ENCODE measurements around the gene ZGPAT. TPM values are rescaled to one million over a fixed set of nuclear protein-coding genes. Genes with fewer than 3 reads are reported as not detected.

The ZGPAT gene
- total RNA-seq, 4 donors from 2014 or later = 22.5 to 38.9 (median 28.6) TPM

DNA sequence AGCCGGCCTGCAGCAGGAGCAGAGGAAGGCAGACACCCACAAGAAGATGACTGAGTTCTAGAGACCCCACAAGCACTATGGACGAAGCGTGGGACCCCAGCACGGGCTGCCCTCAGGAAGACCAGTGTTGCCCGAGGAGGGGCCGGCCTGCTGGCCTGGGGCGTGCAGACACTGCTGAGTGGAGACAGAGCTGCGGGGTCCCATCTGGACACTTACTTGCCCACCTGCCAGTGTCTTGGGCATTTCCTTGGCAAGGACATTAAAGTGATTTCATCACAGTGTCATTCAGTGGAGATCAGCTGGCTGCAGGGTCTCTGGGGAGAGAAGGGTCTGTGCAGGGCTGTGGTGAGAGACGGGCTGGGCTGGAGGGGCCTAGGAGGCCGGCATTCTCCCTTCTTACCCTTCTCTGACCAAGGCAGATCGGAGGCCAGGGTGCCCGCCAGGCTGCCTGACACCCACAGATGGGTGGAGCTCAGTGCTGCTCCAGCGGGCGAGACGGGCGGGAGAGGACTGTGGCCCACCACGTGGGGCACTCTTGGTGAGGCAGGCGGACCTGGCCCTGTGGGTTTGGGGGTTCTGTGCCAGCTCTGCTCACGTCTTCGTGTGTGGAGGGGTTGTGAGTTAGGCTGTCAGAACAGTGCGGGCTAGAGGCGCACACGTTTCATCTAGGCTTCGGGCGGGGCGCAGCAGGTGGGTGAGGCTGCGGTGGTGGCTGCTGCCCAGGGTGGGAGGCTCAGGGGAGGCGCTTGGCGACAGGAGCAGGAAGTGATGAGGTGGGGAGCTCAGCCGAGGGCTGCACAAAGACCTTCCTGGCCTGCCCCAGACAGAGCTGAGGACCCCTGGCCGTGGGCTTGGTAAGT lies 28.2 kb downstream of the ZGPAT start, which contains the start of gene LIME1:
Gene LIME1 (plus strand): TSS at position 806 of the 860 bp plus-strand sequence. CDS start 886 bp downstream, outside the sequence.
- Histone ChIP-seq H3K9me3 (no peaks in the 10 kb centered on the region), H3K4me1 (peaks cover 26 to 44% (median 34%) of the 10 kb centered on the region in 4 donors), H3K27ac (replicated peaks in 1 of 4) (peak within 1 kb of the TSS in 1 of 4 donors; percentile 7), H3K36me3 (peaks cover 23 to 43% (median 35%) of the 10 kb centered on the region in 4 donors), H3K27me3 (no peaks in the 10 kb centered on the region), H3K4me3 (peak within 1 kb of the TSS; percentile 31 to 64 (median 44))
- DNase-seq (ENCODE audit: extremely low spot score) = no peak
- TF ChIP-seq POLR2A (IDR thresholded peaks at IDR 0.05; ENCODE audit: low read depth) (no peak), EP300 (IDR thresholded peaks at IDR 0.05) (no peak), POLR2AphosphoS5 (IDR thresholded peaks at IDR 0.05) (peak in 1 of 2 donors; percentile 13)
- TF ChIP-seq, protein P1, sequence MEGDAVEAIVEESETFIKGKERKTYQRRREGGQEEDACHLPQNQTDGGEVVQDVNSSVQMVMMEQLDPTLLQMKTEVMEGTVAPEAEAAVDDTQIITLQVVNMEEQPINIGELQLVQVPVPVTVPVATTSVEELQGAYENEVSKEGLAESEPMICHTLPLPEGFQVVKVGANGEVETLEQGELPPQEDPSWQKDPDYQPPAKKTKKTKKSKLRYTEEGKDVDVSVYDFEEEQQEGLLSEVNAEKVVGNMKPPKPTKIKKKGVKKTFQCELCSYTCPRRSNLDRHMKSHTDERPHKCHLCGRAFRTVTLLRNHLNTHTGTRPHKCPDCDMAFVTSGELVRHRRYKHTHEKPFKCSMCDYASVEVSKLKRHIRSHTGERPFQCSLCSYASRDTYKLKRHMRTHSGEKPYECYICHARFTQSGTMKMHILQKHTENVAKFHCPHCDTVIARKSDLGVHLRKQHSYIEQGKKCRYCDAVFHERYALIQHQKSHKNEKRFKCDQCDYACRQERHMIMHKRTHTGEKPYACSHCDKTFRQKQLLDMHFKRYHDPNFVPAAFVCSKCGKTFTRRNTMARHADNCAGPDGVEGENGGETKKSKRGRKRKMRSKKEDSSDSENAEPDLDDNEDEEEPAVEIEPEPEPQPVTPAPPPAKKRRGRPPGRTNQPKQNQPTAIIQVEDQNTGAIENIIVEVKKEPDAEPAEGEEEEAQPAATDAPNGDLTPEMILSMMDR (IDR thresholded peaks at IDR 0.05) = no peak
- intact Hi-C loops (cut with DNase I) = no loop called here
- 89% methylated on average over 24 of the region's 31 CpGs for WGBS

GRCh38 chr20:63736893-63737694 lies 29.3 kb downstream of the ZGPAT start:
- WGBS = 44% methylated on average over 20 of the region's 30 CpGs
- intact Hi-C loops (cut with DNase I) = no loop called here

DNA sequence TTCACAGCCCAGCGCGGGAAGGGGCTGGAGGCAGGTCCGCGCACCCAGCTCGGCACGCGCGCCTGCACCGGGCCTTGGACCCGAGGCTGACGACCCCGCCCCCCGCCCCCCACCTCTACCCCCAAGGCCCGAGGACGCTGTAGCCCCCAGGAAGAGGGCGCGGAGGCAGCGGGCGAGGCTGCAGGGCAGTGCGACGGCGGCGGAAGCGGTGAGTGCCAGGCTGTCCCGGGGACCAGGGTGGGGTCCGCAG lies 29.8 kb downstream of the ZGPAT start:
- TF ChIP-seq POLR2AphosphoS5 (IDR thresholded peaks at IDR 0.05) (no peak), POLR2A (IDR thresholded peaks at IDR 0.05; ENCODE audit: low read depth) (no peak), EP300 (IDR thresholded peaks at IDR 0.05) (no peak)
- TF ChIP-seq, protein P1 (IDR thresholded peaks at IDR 0.05) = no peak
- no peak overlapping the region for H3K27ac ChIP-seq (replicated peaks in 1 of 4)
- H3K36me3 ChIP-seq = peaks cover 28 to 55% (median 46%) of the 10 kb centered on the region in 4 donors
- 18% methylated on average over 11 of the region's 26 CpGs for WGBS
- H3K27me3 ChIP-seq = no peaks in the 10 kb centered on the region
- H3K4me3 ChIP-seq = peak overlapping the region; percentile 31 to 64 (median 44)
- intact Hi-C loops (cut with DNase I) = no loop called here
- H3K9me3 ChIP-seq = no peaks in the 10 kb centered on the region
- H3K4me1 ChIP-seq = peaks cover 39 to 59% (median 49%) of the 10 kb centered on the region in 4 donors
- no peak for DNase-seq (ENCODE audit: extremely low spot score)

More at GRCh38 chr20:63736893-63737694, 29.3 kb downstream of the ZGPAT start:
- Histone ChIP-seq H3K27me3 (no peaks in the 10 kb centered on the region), H3K36me3 (peaks cover 23 to 50% (median 42%) of the 10 kb centered on the region in 4 donors), H3K27ac (replicated peaks in 1 of 4) (peak overlapping the region in 1 of 4 donors; percentile 7), H3K4me3 (peak overlapping the region; percentile 31 to 64 (median 44)), H3K4me1 (peaks cover 36 to 54% (median 44%) of the 10 kb centered on the region in 4 donors), H3K9me3 (no peaks in the 10 kb centered on the region)
- DNase-seq (ENCODE audit: extremely low spot score) = no peak
- no peak for TF ChIP-seq POLR2A (IDR thresholded peaks at IDR 0.05; ENCODE audit: low read depth)
- TF ChIP-seq, protein P1 (IDR thresholded peaks at IDR 0.05) = no peak
- no peak for TF ChIP-seq POLR2AphosphoS5 (IDR thresholded peaks at IDR 0.05)
- TF ChIP-seq EP300 (IDR thresholded peaks at IDR 0.05) = no peak

DNA sequence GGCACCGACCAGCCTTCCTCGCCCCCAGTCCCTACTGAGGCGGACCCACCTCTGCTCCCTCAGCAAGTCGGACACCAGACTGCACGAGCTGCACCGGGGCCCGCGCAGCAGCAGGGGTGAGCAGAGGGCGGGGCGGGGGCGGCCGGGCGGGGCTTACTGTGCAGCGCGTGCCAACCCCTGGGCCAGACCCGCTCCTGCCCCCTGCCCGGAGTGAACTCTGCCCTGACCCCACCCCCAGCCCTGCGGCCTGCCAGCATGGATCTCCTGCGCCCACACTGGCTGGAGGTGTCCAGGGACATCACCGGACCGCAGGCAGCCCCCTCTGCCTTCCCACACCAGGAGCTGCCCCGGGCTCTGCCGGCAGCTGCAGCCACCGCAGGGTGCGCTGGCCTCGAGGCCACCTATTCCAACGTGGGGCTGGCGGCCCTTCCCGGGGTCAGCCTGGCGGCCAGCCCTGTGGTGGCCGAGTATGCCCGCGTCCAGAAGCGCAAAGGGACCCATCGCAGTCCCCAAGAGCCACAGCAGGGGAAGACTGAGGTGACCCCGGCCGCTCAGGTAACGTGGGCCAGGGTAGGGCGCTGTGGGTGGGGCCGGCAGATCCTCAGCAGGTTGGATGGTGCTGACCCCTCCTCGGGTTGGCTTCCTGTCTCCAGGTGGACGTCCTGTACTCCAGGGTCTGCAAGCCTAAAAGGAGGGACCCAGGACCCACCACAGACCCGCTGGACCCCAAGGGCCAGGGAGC lies 30.3 kb downstream of the ZGPAT start:
- TF ChIP-seq EP300 (IDR thresholded peaks at IDR 0.05) (no peak), POLR2A (IDR thresholded peaks at IDR 0.05; ENCODE audit: low read depth) (no peak), POLR2AphosphoS5 (IDR thresholded peaks at IDR 0.05) (no peak)
- TF ChIP-seq, protein P1 (IDR thresholded peaks at IDR 0.05) = no peak
- DNase-seq (ENCODE audit: extremely low spot score) = no peak
- WGBS = 70% methylated on average over 11 of the region's 43 CpGs
- H3K36me3 ChIP-seq = peaks cover 33 to 56% (median 49%) of the 10 kb centered on the region in 4 donors
- peaks cover 39 to 64% (median 52%) of the 10 kb centered on the region in 4 donors for H3K4me1 ChIP-seq
- H3K9me3 ChIP-seq = no peaks in the 10 kb centered on the region
- H3K27me3 ChIP-seq = no peaks in the 10 kb centered on the region
- peak overlapping the region; percentile 31 to 87 (median 64) for H3K4me3 ChIP-seq
- intact Hi-C loops (cut with DNase I) = no loop called here
- peak overlapping the region; percentile 85 to 93 (median 90) for H3K27ac ChIP-seq (replicated peaks in 1 of 4)
